NCI-H1694 (cell line): ENCODE results near the gene TFPT.

ENCODE experiments used
- DNase-seq: peaks from one replicate; lab custom pipeline; 2025; lab: John Stamatoyannopoulos, UW

Gene TFPT

GRCh38 chr19:54148158-54148557 is 32.7 kb upstream of the TFPT start:
- no peak for DNase-seq

DNA sequence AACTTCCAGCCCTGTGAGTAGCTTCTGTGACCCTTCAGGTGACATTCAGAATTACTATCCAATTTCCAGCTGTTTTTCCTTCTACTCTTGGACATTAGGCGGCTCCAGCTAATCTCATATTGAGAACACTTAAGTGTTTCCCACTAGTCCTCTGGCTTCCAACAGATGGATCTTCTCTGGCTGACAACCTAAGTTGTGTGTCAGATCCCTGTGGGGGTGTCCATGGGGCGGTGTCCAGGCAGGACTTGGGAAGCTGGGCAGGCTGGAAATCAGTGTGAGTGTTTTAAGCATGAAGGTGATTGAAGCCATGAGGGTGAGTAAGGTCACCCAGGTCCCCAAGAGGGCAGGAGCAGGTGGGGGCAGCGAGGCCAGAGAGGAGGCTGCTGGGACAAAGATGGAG is 32.2 kb upstream of the TFPT start:
- no peak for DNase-seq

GRCh38 chr19:54145541-54146158 is 30.2 kb upstream of the TFPT start:
- DNase-seq = no peak

DNA sequence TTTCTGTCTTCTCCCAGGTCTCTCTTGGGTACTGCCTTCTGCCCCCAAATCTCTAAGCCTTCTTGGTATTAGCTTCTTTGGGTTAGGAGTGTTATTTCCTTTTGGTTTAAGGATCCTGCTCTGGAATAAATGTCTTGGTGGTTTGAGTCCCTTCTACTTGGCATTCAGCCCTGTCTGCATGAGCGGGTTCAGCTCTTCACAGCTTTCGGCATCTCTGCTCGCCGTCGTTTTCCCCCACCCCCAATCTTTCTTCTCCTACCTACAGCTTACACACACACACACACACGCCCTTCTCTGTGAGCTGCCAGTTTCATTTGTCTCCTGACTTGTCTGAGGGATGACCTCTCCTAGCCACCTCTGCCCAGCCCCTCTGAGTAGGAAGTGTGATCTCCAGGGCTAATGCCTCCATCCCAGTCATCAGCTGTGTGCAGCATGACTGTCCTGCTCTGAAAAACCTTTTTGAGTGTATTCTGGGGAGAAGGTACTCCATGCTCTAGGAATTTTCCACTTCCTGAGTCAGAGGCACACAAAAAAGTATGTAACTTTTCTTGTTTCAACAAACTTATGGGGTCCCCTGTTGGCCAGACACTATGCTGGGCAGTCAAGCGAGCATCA is 26.8 kb upstream of the TFPT start:
- no peak for DNase-seq

- no peak for DNase-seq
Observed at GRCh38 chr19:54141356-54141755, 25.9 kb upstream of the TFPT start.

GRCh38 chr19:54138489-54139256 is 23.2 kb upstream of the TFPT start:
- no peak for DNase-seq

DNA sequence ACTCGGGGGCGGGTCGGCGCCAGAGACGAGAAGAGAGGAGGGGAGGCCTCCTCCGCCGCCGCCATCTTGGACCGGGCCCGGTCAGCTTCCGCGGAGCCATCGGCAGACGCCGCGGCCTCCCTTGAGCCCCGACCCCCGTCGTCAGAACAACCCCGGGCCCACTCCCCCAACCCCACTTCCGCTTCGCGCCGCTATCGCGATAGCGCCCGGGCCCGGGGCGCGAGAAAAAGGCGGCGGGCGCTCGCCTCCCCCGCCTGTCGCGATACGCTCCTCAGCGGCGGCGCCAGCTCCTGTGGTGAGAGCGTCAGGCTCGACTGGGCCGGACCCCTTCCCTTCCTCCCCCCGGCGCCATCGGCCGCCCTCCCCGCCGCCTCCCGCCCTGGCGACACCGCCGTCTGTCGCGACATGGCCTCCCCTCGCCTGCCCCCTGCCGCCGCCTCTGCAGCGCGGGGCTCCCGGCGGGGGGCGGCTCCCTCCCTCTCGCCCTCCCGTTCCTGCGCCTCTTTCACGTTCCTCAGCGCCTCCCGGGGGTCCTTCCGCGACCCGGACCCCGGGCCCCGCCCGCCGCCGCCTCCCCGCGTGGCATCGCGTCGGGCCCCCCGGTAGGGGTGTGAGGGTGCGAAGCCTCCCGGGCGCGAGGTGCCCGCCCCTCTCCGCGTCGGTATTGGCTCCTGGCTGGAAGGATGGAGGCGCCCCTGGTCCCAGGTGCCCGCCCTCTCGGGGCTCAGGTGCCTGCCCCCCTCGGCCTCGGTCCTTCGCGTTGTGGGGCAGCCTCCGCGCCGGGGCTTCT is 22.4 kb upstream of the TFPT start, which contains the start of gene CNOT3:
TSS of gene CNOT3 (plus strand) at position 64 of the 790 bp plus-strand sequence. CDS start 5,217 bp downstream, outside the sequence.
- no peak for DNase-seq

GRCh38 chr19:54136864-54137698 is 21.6 kb upstream of the TFPT start:
- peak; percentile 100 for DNase-seq

DNA sequence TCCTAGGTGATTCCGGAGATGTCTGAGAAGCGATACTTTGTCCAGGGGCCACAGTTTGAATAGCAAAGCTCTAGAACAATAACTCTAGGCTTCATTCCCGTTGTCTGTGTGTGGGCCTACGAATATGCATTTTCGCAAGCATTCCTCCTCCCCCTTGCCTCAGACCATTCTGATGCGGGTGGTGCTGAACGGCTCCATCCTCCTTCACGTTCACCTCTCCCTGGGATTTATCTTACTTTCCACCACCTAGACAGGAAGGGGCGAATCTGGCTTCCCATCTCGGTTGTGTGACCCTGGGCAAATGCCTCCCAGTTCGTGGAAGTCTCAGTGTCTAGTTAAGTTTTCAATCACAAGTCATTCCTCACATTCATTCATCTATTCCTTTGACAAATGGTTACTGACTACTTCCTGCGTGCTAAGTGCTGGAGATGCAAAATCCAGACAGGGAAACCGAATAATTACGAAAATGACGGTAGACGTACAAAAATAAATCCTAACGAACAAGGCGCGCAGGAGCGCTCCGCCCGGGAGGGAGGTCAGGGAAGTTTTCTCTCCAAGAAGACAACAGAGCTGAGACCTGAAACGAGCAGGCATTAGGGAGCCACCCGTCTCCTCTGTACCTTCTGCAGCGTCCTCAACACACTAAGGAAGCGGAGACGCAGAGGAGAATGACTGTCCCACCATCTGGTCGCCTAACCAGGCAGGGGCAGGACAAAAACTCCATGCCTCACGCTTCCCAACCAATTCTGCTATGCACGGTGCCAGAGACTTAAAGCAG is 20.8 kb upstream of the TFPT start:
- DNase-seq = no peak

- DNase-seq = no peak
Observed at GRCh38 chr19:54133957-54134590, 18.6 kb upstream of the TFPT start.

DNA sequence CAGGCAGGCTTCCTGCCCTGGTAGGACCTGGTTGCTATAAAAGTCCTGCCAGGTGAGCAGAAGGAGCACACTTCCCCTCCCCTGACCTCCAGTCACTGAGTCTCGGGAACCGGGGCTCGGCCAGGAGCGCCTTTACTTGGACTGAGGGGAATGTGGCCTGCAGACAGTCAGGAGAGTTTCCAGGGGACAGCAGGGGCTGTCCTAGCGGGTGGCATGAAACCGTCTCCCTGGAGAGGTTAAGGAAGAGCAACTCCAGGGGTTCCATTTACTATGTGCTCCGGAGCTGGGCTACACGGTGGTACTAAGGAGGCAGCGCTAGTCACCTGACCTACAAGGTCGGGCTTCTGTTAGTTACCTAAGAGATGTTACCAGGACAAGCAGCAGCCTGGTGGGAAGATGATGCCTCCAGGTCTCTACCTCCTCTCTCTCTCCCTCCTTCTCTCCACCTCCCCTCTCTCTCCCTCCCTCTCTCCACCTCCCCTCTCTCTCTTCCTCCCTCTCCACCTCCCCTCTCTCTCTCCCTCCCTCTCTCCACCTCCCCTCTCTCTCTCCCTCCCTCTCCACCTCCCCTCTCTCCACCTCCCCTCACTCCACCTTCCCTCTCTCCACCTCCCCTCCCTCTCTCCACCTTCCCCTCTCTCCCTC is 18.0 kb upstream of the TFPT start:
- DNase-seq = no peak

GRCh38 chr19:54129617-54129996 is 14.2 kb upstream of the TFPT start:
- DNase-seq = no peak

DNA sequence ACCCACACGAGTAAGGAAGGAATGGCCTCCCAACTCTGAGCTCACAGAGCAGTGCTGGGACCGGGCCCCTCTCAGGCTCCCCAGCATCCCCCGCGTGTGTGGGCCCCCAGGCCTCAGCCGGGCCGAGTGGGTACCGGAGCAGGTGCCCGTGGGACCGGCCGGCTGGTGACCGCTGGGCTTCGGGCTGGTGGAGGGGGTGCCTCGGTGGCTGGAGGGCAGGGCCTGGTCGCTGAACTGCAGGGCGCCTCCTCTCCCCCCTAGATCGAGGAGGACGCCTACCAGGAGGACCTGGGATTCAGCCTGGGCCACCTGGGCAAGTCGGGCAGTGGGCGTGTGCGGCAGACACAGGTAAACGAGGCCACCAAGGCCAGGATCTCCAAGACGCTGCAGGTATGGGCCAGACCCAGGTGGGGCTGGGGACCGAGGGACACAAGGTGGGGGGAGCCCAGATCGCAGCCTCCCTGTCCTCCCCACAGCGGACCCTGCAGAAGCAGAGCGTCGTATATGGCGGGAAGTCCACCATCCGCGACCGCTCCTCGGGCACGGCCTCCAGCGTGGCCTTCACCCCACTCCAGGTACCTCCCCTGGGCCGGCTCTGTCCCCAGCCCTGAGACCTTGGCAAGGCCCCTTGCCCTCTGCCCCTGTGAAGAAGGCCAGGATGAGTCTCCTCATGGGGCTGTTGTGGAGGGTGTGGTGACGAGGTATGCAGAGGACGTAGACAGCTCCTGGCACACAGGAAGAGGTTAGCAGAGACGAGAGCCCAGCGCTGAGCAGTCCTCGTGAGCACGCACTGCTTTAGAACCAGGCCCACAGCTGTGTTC is 13.5 kb upstream of the TFPT start:
- DNase-seq = no peak

DNA sequence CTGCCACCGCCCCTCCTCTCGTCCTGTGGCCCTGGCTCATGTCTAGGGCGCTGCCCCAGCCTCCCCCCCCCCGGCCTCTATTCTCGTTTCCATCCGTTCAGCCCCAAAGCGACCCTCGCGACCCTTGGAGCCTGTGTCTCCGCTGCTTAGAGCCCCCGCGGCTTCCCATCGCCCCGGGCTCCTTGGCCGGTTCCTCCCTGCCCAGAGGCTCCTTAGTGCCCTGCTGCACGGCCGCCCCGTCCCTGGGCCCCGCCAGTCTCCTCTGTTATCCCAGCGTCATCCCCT is 12.9 kb upstream of the TFPT start:
- DNase-seq = no peak

DNA sequence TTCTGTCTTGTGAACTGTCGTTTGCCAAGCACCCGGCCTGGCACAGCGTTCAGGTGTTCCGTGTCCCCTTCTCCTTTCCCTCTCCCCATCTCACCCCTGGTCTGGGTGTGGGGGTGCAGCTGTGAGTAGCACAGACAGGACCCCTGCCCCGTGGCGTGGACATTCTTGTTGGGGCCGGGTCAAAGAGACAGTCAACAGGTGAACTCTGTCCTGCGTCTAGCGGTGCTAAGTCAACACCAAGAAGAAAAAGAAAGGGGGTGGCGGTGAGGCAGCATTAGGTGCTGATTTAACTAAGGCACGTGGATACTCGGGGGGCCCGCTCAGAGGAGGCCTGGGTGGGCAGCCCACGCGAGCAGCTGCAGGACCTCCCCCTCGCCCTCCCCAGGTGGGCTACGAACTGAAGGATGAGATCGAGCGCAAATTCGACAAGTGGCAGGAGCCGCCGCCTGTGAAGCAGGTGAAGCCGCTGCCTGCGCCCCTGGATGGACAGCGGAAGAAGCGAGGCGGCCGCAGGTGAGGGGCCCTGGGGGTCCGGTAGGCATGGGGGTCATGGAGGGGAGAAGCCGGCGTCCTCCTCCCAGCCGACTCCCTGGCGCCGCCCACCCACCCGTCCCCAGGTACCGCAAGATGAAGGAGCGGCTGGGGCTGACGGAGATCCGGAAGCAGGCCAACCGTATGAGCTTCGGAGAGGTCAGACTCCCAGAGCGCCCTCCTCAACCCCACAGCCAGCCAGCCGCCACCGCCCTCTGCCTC is 12.4 kb upstream of the TFPT start:
- no peak for DNase-seq

- DNase-seq = no peak
Observed at GRCh38 chr19:54125713-54126112, 10.3 kb upstream of the TFPT start.

GRCh38 chr19:54124393-54124792 is 8.9 kb upstream of the TFPT start:
- DNase-seq = no peak

- no peak for DNase-seq
Observed at GRCh38 chr19:54123682-54124081, 8.2 kb upstream of the TFPT start.
